HG02852 (cell line): ENCODE data around the gene SCG5.
A peak's percentile ranks its signal among the peaks of the same experiment; 100 is the strongest.

Experiments
- ATAC-seq: cut with Tn5 transposase; IDR thresholded peaks from one replicate; pipeline ENCODE4 v1.9.1; 2021; ENCODE audit warnings: mild to moderate bottlenecking, moderate library complexity; ENCODE audit not compliant: unreplicated experiment

SCG5 gene

DNA sequence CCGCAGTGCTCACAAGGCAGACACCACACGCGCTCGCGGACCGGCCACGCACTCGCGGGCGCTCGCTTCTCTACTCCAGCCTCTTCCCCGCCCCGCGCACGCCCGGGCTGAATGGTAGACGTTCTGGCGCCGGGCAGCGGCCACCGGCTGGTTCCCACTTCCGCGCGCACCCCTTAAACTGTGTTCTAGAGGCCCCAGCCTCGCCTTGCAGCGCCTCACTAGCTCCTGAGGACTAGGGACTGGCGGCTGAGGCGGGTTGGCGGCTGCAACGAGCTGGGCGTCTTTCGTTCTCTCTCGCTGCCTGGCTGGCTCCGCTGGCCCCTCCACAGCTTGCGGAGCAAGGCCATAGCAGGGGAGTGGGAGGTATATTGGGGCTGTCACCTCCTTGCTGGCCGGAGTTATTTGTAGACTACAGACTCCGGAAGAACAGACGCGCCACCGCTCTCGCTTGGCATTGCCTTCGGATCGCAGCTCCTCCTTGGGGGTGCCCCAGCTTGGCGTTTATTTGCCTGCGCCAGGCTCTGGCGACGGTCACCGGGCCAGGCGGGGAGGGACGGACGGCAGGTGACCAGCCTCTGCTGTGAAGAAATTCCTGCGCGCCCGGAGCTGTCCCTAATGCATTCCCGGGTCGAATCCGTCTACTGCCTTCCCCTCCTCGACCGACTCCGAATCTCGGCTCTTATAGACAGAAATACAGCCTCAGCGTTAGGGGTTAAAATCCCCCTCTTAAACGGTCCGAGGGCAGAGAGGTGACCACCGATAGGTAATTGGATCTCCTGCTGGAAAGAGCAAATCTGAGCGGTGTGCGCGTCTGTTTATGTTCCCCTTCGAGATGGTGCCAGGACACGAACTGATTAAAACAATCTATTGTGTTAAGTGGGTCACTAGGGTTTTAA is 77.6 kb downstream of the SCG5 start:
- ATAC-seq = no peak

GRCh38 chr15:32721596-32721995 is 80.1 kb downstream of the SCG5 start:
- ATAC-seq = no peak

DNA sequence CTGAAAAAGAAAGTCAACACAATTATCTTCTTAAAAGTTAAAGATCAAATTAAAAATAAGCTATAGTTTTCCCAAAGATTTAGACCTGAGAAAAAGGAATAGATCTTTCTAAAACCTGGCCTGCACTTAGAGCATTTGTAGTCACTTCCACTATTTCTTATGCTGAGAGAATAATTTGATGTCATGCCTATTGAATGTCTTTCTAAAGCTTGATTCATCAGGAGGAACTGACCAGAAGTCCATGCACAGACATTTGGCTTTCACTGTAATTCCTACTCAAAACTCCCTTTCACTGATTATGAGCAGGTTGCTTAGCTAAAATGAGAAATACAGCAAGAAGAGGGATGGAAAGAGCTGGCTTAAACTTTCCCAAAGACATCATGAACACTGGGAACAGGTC is 80.6 kb downstream of the SCG5 start:
- no peak for ATAC-seq

DNA sequence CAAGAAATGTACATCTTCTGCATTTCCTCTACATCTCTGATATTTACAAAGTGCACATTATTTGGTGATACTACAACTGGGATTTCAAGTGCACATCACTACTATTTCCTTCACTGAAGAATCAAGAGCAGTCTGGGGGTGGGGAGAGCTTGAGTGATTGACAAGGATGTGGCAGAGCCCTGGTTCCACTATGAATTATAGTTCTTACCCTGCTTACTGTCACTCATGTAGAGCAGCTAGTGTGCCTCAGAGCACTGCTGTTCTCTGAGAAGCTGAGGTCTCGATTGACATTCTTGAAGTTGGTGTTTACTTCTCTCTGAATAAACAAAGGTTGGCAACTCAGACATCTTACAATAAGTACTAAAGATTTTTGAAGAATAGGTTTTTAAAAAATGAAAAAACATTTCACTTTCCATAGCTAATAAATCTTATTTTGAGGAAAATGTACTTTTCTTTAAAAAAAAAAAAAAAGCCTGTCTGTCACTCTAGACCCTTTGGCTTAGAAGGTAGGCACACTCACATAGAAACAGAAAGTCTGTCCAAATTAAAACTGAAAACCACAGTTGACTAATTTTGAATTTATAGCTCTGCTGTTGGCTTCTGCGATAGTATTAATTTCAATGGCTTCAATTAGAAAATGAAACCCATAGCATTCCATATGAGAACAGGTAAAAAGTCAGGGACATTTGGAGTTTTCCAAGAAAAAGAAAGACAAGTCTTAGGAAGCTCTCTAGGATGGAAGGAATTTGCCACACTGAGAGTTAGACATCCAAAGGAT is 81.8 kb downstream of the SCG5 start:
- peak; percentile 91 for ATAC-seq

DNA sequence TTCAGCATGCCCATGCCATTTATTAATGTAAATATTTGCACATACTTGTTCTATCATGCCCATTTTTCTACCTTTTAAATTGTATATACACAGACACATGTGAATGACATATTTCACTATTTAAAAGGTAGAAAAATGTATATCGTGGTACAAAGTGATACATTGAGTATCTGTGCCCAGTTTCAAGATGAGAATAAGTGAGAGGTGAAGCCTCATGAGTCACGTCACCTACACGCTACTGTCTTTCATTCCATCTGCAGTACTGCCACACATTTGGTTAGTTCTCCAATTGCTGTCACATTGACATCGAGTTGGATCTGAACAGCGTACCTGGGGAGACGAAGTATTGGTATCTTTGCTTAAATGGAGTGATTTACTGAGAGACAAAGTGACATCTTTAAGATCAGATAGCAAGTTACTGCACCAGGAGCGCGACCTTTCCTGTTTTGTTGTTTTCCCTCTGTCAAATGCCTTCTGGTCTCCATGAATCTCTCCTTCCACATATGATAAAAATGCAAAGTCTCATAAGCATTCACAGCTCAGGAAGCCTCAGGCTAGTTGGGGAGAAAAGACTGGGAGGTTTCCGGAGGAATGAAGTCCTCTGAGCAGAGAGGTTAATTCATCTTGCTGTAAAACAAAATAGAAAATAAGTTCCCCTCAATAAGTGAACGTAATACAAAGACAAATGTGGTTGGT is 88.3 kb downstream of the SCG5 start:
- no peak for ATAC-seq

DNA sequence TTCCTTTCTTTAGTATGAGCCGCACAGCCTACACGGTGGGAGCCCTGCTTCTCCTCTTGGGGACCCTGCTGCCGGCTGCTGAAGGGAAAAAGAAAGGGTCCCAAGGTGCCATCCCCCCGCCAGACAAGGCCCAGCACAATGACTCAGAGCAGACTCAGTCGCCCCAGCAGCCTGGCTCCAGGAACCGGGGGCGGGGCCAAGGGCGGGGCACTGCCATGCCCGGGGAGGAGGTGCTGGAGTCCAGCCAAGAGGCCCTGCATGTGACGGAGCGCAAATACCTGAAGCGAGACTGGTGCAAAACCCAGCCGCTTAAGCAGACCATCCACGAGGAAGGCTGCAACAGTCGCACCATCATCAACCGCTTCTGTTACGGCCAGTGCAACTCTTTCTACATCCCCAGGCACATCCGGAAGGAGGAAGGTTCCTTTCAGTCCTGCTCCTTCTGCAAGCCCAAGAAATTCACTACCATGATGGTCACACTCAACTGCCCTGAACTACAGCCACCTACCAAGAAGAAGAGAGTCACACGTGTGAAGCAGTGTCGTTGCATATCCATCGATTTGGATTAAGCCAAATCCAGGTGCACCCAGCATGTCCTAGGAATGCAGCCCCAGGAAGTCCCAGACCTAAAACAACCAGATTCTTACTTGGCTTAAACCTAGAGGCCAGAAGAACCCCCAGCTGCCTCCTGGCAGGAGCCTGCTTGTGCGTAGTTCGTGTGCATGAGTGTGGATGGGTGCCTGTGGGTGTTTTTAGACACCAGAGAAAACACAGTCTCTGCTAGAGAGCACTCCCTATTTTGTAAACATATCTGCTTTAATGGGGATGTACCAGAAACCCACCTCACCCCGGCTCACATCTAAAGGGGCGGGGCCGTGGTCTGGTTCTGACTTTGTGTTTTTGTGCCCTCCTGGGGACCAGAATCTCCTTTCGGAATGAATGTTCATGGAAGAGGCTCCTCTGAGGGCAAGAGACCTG is 89.5 kb downstream of the SCG5 start:
- no peak for ATAC-seq

DNA sequence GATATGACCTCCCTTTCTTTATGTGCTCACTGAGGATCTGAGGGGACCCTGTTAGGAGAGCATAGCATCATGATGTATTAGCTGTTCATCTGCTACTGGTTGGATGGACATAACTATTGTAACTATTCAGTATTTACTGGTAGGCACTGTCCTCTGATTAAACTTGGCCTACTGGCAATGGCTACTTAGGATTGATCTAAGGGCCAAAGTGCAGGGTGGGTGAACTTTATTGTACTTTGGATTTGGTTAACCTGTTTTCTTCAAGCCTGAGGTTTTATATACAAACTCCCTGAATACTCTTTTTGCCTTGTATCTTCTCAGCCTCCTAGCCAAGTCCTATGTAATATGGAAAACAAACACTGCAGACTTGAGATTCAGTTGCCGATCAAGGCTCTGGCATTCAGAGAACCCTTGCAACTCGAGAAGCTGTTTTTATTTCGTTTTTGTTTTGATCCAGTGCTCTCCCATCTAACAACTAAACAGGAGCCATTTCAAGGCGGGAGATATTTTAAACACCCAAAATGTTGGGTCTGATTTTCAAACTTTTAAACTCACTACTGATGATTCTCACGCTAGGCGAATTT is 91.2 kb downstream of the SCG5 start:
- no peak for ATAC-seq

GRCh38 chr15:32733281-32733680 is 91.8 kb downstream of the SCG5 start:
- no peak for ATAC-seq

DNA sequence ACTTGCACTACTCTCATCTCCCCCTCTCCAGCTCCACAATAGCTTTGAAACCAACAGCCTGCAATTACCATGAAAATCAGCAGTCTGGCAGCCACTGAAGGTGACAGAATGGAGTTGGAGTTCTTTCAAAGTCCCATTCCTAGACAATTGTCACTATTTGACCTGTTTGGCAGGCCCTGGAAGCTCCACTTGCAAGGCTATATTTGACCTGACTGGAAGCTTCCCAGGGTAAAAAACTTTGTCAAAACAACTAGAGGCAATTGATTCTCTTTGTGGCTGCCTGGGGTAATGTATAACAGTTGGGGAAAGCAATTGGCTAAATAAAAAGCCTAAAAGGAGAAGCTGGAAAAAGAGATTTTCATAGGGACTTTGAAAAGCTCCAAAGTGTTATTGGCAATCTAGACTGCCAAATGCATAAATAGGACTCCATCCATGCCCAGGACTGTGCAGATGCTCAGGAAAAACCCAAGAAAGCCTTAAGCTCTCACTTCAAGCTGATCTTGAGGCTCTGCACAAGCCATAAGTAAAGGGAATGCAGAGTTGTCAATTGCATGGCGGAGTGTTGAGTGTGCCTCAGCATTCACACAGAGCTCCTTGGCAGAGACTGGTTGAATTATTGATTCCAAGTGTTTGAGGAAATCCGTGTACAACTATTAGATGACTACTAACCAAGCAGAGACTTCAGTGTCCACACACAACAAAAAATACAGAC is 94.6 kb downstream of the SCG5 start:
- ATAC-seq = no peak

DNA sequence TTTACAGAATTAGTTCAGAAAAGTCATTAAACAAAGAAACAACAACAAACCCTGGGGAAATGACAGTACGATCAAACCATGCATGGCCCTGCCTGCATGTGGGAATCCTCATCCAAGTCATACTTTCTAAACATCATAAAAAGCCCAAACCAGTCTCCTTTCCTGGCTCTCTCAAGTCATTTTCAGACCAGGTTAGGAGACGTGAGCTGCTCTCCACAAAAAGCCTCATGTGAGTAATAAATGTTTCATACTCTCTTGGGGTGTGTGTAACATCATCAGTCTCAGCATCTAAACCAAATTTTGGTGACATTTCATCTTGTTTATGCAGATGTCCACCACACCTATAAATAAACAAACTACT is 95.2 kb downstream of the SCG5 start:
- no peak for ATAC-seq

- ATAC-seq = no peak
These were observed 95.8 kb downstream of the SCG5 start for GRCh38 chr15:32737304-32737703.

DNA sequence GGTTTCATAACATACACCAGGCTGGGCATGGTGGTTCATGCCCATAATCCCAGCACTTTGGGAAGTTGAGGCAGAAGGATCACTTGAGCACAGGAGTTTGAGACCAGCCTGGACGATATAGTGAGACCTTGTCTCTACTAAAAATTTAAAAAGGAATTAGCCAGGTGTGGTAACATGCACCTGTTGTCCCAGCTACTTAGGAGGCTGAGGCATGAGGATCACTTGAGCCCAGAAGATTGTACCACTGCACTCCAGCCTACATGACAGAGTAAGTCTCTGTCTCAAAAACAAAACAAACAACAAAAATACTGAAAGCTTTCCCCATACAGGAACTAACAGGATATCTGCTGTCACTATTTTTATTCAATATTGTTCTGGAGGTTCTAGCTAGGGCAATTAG is 97.2 kb downstream of the SCG5 start:
- ATAC-seq = no peak

DNA sequence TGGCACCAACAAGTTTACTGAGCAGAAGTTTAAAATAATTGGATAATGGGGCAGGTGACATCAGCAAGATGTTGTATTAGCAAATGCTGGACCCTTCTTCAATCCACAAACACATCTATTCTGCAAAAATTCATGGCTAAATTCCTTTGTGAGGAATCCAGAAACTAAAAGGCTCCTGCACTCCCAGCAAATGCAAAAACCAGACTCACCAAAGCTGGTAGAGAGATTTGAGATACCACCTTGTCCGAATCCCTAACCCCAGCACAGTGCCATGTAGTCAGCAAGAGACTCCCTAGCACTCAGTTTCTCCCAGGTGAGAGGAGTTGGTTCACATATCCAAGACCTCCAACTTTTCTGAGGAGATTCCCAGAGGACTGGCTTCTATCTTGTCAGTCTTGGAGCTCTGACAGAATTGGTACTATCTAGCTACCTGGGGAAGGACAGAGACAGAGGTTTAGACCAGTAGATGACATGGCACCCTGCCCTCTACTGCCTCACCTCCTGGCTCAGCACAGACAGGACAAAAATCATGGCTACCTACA is 98.1 kb downstream of the SCG5 start:
- ATAC-seq = no peak

DNA sequence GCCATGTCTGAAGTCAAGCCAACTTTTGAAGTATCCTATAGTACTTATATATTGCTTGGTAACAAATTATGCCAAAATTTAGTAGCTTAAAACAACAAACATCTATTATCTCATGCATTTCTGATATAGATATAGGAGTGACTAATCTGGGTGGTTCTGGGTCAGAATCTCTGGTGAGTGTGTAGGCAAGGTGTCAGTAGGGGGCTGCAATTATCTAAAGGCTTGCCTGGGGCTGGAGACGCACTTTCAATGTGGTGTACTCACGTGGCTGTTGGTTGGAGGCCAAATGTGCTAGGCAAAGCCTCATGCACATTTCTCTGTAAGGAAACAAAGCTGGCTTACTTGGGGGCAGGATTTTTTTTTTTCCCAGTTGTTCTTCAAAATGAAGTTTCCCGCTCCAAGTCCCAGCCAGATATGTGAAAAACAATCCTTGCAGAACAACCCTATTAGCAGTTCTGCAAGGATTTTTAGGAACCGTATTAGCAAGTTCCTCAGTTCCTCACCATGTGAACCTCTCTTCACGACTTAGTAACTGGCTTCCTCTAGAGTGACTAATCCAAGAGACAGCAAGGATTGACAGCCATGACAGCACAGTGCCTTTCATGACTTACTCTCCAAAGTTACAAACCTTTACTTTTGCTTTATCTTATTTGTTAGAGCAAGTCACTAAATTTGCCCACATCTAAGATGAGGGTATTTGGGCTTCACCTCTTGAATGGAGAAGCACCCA is 102.1 kb downstream of the SCG5 start:
- ATAC-seq = no peak

DNA sequence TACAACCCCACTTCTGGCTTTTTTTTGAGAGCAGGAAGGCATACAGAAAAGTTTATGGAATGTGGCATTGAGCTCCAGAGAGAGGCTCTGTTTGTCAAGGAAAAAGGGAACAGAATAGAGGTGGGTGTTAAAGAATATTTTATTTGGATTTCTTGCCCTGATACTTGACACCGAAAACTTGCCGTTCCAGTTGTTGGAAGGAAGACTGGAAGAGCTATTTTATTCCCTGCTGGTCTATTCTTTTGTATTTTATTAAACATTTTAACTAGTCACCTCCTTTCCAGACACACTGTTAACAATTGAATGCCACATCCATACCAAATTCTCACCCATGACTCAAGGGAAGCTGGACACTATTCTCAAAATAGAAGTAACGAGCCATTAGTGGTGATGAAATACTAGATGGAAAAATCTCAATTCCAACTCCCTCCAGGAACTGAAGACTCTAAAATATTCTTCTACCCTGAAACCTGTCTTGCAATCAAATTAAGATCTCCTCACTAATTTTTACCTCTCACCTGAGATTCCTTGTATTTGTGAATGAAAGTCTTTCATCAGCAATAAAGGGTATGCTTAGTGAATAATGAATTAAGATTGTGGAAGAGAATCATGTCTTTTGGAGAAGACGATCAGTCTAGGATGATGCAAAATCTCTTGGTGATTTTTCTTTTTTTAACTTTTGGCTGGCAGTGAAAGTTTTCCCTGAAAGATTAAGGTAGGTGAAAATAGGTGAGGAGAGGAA is 104.8 kb downstream of the SCG5 start:
- ATAC-seq = no peak
